HG02852 (cell line): ENCODE data around the gene GAS1.

Source experiments
- ATAC-seq: cut with Tn5 transposase; IDR thresholded peaks from one replicate; pipeline ENCODE4 v1.9.1; 2021; ENCODE audit warnings: mild to moderate bottlenecking, moderate library complexity; ENCODE audit not compliant: unreplicated experiment

GAS1 gene

GRCh38 chr9:86965636-86966395 lies 18.5 kb upstream of the GAS1 start:
- no peak for ATAC-seq

GRCh38 chr9:86962692-86963091 lies 15.4 kb upstream of the GAS1 start:
- no peak for ATAC-seq

- no peak for ATAC-seq
Observed at GRCh38 chr9:86960938-86961337, 13.6 kb upstream of the GAS1 start.

- ATAC-seq: no peak
Observed at GRCh38 chr9:86958203-86958602, 10.9 kb upstream of the GAS1 start.

- no peak for ATAC-seq
Observed at GRCh38 chr9:86955561-86955960, 8.3 kb upstream of the GAS1 start.

GRCh38 chr9:86955042-86955441 lies 7.7 kb upstream of the GAS1 start:
- no peak for ATAC-seq

- no peak for ATAC-seq
Observed at GRCh38 chr9:86953181-86953580, 5.9 kb upstream of the GAS1 start.

- ATAC-seq: peak; percentile 63
Observed at GRCh38 chr9:86948074-86948929, 996 bp upstream of the GAS1 start.

- peak; percentile 41 for ATAC-seq
Observed at GRCh38 chr9:86946201-86947145, 833 bp downstream of the GAS1 start.

- no peak for ATAC-seq
Observed at GRCh38 chr9:86945728-86946200, 1.5 kb downstream of the GAS1 start.

- no peak for ATAC-seq
Observed at GRCh38 chr9:86944796-86945727, 2.2 kb downstream of the GAS1 start.

- no peak for ATAC-seq
Observed at GRCh38 chr9:86943201-86944113, 3.8 kb downstream of the GAS1 start.

- no peak for ATAC-seq
Observed at GRCh38 chr9:86942281-86943200, 4.8 kb downstream of the GAS1 start.

GRCh38 chr9:86941197-86941596 lies 6.1 kb downstream of the GAS1 start:
- ATAC-seq: no peak

GRCh38 chr9:86940774-86941173 lies 6.5 kb downstream of the GAS1 start:
- ATAC-seq: no peak

- no peak for ATAC-seq
Observed at GRCh38 chr9:86939891-86940290, 7.4 kb downstream of the GAS1 start.

GRCh38 chr9:86939321-86939720 lies 8.0 kb downstream of the GAS1 start:
- ATAC-seq: no peak

- ATAC-seq: no peak
Observed at GRCh38 chr9:86938780-86939179, 8.5 kb downstream of the GAS1 start.
